GM19438 (cell line): ENCODE results near the gene POU5F2.

Source experiments
- ATAC-seq: cut with Tn5 transposase; IDR thresholded peaks from one replicate; pipeline ENCODE4 v1.9.1; 2021; ENCODE audit warnings: low read depth; ENCODE audit not compliant: unreplicated experiment

The POU5F2 gene, protein sequence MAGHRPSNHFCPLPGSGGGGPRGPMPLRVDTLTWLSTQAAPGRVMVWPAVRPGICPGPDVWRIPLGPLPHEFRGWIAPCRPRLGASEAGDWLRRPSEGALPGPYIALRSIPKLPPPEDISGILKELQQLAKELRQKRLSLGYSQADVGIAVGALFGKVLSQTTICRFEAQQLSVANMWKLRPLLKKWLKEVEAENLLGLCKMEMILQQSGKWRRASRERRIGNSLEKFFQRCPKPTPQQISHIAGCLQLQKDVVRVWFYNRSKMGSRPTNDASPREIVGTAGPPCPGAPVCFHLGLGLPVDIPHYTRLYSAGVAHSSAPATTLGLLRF

DNA sequence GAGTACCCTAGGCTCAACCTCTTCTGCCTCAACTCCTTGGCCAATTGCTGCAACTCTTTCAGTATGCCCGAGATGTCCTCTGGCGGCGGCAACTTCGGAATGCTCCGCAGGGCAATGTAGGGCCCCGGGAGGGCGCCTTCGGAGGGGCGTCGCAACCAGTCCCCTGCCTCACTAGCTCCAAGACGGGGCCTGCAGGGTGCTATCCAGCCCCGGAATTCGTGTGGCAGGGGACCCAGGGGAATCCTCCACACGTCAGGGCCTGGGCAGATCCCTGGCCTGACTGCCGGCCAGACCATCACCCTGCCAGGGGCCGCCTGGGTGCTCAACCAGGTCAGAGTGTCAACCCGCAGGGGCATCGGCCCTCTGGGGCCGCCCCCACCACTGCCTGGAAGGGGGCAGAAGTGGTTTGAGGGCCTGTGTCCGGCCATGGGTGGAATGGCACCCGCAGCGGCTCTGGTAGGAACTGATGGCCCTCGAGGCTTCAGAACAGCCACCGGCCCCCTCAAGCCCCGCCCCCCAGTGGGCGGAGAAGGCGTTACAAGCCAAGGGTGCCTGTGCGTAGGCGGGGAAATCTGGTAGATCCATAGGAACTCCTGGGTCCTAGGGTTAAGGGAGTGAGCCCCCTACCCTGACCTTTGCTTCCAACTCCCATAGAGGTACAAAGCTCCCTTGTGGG, at the start of gene POU5F2:
POU5F2 (minus strand) TSS at position 465 of the 676 bp plus-strand sequence; CDS start at position 428, 37 bp downstream.
- ATAC-seq, result no peak

DNA sequence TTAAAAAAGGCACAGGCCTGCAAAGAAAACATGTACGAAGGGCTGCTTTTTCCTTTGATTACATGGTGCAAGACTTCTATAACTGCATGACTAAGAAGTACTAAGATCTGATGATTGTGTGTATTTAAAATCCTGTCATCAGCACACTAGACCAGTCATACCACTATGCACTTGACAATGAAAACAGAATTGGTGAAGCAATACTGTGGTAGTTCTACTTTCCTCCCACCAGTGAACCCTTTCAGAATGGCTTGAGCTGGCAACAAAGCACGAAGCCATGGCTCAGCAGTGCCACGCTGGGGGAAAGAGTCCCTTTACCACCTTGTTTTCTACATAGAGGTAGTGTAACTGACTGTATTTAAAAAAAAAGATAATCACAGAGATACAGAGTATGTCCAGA, 49.0 kb upstream of the POU5F2 start:
- ATAC-seq, result no peak

DNA sequence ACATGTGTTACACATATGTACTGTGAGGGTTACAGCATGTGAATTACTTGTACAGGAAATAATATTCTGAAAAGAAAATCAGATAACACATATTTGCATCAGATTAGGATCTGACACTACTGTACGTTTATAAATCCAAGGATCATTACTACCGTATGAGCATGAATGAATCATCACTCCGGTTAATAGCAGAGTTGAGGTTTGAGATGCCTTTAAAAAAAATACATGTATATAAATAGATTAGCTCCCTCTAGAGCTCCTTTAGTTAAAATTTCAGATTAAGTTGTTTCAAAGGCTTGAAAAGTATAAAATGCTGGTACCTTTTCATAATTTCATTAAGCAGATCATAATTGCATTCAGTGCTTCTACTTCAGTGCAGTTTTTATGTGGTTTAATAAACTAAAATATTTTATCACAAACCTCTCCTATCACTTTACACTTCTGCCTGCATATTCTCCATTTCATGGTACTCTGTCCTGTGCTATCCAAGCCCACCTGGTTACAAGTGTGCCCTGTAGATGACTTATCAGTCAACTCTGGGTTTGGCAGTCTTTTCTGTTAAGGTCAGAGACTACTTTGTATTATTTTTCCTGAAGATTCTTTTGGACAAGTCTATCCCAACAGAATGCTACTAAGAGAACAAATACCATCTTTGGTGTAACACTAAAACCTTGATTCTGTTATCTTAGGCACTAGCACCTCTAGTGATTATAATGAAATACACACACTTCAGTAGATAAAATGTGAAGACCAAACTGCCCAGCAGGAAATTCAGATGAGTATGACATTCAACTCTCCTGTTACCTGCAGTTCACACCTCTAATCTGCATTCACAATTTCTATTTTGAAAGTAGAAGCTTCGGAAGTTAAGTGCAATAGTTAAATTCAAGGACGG, 48.0 kb upstream of the POU5F2 start:
- no peak for ATAC-seq

DNA sequence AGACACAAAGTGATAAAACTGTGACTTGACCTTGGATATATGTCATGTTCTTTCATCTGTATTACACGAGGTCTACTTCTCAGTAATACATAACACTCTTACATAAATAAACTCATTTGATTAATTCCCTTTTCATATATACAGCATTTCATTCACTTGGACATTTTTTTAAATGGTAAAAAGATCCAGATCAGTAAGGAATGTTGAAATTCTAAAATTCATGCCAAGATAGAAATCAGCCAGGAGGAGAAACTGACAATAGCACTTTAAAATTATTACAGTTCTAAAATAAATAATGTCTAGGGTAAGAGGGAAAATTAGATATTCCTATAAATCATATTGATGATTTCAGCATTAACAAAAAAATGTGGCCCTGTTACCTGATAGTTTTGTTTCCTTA, 46.2 kb upstream of the POU5F2 start:
- ATAC-seq, result no peak

DNA sequence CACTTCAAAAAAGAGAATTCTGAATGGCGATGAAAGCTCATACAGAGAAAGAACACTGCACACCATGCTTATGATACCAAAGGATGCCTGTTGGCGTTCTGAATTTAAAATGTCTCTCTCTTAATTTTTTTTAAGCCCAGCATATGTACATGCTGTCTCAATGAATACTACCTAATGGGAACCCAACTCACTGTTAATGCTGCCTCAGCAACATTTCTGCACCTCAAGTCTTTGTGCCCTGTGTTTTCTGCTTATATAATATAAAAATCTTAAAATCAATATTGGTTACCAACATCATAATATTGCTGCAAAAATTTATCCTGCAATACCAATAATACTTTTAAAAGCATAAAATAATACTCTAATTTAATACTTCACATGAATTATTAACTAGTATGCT, 44.1 kb upstream of the POU5F2 start:
- no peak for ATAC-seq

DNA sequence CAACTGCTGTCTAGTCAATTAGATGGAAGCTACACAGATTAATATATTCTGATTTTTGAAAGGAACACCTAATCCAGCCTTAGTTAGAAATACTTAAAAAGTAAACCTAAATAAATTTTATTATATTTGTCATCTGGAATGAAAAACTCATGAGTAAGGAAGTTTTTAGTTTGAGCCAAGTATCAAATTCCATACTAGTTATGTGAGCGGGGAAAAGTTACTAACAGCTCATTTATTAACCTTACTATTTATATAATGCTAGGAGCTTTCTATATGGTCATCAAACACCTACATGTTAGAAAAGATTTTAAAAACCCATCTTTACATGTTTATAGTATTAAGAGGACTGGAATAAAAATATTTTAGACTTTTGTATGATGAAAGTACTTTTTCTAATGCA, 41.6 kb upstream of the POU5F2 start:
- no peak for ATAC-seq

DNA sequence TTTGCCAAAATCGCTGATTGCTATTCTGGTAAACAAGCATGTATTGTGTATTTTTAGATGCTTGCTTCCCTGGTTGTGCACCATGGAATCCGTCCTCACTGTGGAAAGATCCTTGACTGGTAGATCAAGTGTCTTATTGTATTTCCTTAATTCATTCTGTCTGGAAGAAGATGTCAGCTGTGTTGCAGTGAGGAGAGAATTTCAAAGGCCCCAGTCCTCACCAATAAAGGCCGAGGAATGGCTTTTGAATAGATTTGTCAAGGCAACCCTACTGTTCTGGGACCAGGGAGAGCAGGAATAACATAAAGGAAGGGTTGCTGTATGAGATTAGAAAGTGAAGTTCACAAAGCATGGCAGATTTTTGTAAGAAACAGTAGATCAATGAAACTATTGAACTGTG, 36.2 kb upstream of the POU5F2 start:
- no peak for ATAC-seq

DNA sequence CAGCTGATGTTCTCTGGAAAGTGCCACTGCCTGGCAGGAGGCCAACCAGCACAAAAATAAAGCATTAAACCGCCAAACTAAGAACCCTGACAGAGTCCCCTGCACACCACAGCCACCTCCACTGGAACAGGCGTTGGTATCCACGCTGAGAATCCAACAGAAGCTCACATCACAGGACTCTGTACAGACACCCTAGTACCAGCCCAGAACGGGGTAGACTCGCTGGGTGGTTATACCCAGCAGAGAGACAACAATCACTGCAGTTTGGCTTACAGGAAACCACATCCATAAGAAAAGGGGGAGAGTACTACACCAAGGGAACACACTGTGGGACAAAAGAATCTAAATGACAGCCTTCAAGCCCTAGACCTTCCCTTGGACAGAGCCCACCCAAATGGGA, 15.0 kb upstream of the POU5F2 start:
- ATAC-seq, result no peak

DNA sequence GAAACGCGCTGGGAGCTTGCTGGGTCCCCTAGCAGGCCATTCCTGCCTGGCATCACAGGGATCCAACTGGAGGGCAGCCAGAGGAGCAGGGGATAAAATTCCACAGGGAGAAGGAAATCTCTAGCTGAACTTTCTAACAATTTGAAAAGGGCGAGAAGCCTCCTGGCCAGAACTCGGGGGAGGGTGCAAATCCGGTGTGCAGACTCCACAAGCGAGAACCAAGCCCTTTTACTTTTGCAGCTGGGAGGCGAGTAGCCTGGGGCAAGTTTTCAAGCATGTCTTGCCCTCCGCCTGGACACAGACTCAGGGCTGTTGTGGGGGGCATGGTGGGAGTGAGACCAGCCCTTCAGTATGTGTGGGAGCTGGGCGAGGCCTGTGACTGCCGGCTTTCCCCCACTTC, 14.3 kb upstream of the POU5F2 start:
- ATAC-seq, result no peak

DNA sequence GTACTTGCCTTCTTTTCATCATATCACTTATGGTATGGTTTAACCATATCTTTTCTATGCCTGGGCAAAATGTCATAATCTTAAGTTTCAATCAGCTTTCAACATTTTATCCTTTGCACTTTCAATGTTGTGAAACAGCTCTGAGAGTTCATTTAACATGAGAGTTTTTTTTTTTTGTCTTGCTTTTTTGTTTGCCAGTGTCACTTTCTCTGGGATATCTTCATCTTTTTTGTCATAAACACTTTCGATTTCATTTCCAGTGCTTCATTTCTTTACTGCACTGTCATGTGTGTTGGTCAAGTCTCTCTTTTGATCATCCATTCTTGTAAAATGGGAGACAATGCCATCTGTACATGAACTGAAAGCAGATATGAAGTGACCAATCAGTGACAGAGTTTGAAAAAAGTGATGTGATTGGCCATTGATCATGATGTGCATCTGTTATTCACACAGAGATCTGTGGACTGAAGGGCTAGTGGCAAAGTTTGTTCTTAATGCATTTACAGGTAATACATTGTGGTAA, 7.5 kb upstream of the POU5F2 start:
- no peak for ATAC-seq

DNA sequence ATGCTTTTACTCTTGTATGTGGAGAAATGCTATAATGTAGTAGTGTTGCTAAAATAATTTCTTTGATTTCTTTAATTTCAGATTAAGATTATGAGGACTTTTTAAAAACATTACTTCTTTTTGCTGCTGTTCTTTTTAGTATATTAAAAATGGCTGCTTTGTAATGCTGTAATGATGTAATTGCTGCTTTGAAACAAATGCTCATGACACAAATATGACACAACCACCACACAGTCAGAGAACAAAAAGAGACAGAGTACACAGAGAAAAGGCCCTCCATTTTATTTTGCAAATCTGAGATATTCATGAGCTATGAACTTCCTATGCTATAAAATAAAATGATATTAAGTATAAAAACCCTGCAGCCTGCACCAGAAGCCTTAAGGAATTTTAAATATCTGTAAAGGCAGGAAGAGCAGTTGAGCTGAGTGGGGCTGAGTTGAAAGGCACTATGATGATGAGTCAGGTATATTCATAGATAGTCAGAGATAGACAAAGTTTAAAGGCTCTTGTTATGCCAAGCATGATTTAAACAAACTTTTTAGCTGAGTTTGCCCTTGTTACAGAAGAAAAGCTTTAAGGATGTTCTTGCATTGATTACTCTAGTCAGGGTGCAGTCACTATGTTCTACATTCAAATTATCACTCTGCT, 5.1 kb upstream of the POU5F2 start:
- ATAC-seq, result no peak

DNA sequence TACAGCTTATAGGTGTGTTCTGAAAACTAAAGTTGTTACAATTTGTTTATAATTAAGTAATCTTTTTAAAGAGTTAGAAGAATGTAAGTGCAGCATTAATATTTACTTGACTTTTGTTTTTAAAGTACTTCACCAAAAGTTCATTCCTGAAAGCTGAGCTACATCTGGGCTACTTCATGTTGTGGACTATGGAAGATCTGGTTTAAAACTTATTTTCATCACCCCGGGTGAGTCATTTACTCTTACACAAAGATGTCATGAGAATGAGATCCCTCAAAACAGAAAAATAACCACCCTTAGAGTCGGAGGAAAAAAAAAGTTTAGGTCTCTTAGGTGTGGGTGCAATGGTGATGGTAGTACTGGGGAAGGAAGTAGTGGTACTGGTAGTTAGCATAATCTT, 5.1 kb downstream of the POU5F2 start:
- ATAC-seq, result no peak

DNA sequence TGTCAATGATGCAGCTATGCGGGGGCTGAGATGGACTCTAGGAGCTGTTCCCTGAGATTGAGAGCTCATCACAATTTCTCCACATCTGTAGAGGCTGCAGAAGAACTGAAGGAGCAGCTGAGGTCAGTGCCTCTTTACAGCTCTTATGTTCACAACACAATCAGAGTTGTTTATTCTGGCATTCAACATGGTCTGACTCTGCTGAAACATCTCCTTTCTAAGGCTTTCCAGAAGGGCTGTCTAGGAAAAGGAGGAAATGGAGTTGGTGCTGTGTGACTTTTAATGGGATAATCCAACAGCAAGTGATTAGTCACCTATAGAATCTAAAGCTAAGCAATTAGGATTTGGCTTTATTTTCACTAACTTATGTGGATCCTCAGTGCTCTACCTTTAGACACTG, 6.0 kb downstream of the POU5F2 start:
- no peak for ATAC-seq

DNA sequence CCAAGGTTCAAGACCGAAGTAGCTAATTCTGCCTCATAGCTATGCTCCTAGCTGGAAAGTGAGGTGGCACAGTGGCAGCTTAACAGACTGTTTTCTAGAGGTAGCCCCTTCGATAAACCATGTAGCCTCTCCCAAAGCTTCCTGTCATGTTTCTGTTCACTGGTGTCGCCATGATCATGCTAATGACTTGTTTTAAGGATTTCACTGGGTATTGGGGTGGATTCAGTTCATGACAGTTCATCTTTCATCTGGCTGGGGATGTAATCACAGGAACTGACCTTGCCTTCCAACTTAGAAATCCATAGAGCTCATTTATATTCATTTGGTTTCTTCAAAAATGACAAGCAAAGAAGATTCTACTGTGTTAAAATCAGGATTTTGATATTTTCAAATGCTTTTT, 9.4 kb downstream of the POU5F2 start:
- ATAC-seq, result no peak

DNA sequence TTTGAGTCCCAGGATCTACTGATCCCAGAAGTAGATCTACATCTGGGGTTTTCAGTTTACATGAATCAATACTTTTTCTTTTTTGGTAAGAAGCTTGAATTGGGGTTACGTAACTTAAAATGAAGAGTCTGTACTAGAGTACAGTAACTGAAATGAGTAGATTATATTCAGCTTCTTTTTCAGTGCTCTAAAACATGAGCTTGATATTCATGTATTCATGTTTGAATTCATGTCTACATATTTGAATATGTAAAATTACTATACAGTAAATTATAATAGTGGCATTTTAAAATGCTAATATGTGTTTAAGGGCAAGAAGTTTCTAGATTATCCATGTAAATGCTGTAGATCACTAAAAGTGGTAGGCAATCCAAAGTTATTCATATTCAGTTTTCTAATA, 14.8 kb downstream of the POU5F2 start:
- no peak for ATAC-seq

DNA sequence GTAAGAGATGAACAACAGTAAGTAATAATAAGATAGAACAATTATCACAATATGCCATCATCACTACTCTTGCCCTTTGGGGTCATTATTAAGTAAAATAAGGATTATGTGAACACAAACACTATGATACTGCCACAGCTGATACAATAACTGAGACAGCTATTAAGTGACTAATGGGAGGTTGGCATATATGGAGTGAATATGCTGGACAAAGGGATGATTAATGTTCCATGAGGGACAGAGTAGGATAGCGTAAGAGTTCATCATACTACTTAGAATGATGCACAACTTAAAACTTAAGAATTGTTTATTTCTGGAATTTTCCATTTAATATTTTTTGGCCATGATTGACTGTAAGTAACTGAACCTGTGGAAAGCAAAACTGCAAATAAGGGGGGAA, 16.6 kb downstream of the POU5F2 start:
- no peak for ATAC-seq

DNA sequence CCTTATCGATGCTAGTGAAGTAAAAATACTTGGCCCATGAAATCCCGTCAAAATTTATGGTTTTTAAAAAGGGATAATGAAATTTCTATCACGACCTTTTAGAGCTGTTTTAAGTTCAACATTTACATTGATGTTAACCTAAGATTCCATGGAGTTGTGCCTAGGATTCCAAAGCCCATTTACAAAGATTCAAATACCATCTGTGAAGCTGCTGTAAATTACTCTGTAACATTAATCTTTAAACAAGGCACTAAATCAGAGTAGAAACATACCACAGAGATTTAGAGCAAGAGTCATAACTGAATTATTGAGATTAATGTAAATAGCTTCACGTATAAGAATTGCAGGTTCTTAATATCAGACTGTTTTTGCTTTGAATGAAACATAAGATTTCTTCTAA, 17.7 kb downstream of the POU5F2 start:
- no peak for ATAC-seq

DNA sequence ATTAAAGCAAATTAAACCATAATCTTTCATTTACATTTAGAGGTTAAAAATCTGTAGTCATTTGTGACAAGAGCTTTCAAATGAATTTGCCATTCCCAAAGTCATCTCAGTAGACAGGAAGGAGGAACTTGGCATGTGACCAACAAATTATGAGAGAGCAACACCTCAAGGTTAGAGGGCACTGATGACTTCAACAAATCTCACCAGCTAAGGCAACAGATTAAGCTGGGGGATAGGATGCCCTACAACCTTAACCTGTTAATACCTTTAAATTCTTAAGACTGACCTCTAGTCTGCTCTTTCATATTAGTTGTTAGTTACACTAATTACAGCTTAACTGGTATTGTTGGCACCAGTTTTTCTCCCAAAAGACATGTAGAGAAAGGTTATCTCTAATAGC, 18.4 kb downstream of the POU5F2 start:
- ATAC-seq, result no peak

DNA sequence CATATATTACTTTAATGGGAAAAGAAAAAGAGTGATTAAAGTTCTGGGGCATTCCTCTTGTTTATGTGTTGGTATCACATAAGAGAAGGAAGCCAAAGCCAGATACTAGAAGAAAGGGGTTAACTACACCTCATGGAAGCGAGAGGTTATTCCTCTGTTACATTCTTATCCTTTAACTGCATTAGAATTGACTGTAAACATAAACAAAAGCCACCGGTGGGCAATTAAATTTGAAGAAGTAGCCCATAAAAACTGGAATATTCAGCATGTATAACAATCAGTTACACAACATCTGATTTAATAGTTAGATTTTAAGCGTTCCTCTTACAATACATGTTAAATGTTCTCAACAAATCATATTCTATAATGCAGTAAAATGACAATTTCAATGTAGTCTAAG, 18.8 kb downstream of the POU5F2 start:
- ATAC-seq, result no peak

DNA sequence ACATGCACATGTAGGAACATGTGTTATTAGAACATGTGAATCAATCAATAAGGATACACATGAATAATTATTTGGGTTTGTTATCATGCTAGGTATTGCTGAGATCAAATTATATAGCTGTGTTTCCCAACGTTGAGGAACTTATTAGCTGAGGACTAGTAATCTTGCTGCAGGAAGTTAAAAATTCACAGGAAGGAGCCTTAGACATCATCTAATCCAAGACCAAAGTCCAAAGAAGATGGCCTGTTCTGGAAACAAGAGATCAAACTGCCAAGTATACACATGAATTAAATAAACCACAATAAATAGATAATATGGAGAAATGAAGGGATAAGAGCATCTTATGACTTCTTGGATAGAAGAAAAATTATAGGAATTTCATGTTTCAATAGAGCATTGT, 19.9 kb downstream of the POU5F2 start:
- ATAC-seq, result no peak

DNA sequence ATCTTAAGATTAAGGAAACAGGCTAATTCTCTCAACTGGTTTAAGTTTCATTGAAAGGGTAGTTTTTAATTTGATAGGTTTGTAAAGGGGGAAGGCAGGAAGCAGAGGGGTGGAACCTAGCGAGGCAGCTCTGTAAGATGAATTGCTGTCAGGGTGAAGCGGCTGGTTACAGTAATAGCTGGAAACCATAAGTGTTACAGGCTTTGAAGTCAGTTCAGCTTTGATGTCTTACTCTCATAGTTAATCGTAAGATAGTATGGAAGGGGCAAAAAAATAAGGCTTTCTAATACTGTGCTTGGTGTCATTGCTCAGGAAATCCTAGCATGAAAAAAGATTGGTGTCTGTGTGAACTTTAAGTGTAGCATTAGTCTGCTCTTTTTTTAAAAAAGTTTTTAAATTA, 20.3 kb downstream of the POU5F2 start:
- ATAC-seq, result no peak
